Lower lobe of right lung (tissue), 2 donors: ENCODE results near the gene EMILIN3. TPM values are rescaled to one million over a fixed set of nuclear protein-coding genes. Genes with fewer than 3 reads are reported as not detected.

Experiments
- ATAC-seq, 2 donors: fragments of 200-7000 bp; cut with Tn5 transposase; one replicate each; pipeline ENCODE4 v1.9.1; 2020 to 2022; ENCODE audit warnings: mild to moderate bottlenecking in 2 of 2, moderate library complexity in 2 of 2
- DNase-seq: peaks from one replicate; pipeline ENCODE4 v3.0.0-alpha.2; 2020
- H3K27ac ChIP-seq: fragments of 200-600 bp; one replicate; pipeline ENCODE4 v1.8.0; 2022
- H3K27me3 ChIP-seq: fragments of 200-600 bp; one replicate; pipeline ENCODE4 v1.8.0; 2022; ENCODE audit warnings: low read depth
- H3K36me3 ChIP-seq: fragments of 200-600 bp; one replicate; pipeline ENCODE4 v1.8.0; 2022; ENCODE audit warnings: mild to moderate bottlenecking
- H3K4me1 ChIP-seq: fragments of 200-600 bp; one replicate; pipeline ENCODE4 v1.8.0; 2022
- H3K4me3 ChIP-seq: fragments of 200-600 bp; one replicate; pipeline ENCODE4 v1.8.0; 2022; ENCODE audit warnings: mild to moderate bottlenecking
- H3K9me3 ChIP-seq: fragments of 200-600 bp; one replicate; pipeline ENCODE4 v1.8.0; 2022
- intact Hi-C: fragments of 100-400 bp; cut with DNase I; formaldehyde crosslinking; loops from one replicate; pipeline ENCODE4 v1.11.0; 2022
- total RNA-seq: library from RNA; stranded (reverse); fragmentation: NEBNext Ultra II Directional; extraction: Animal tissue kit (Norgen Biotek cat#: 25700); gene quantifications from one replicate; pipeline ENCODE4 v1.2.1, GENCODE V29; 2021
- TF ChIP-seq, protein P1 (sequence below): fragments of 200-600 bp; IDR thresholded peaks from one replicate; pipeline ENCODE4 v1.8.0; 2022; ENCODE audit warnings: antibody characterized with exemption, mild to moderate bottlenecking
- donor health status: DM: no; HTN: yes; CAD: no; lungs with severe emphysema.

Gene EMILIN3
- total RNA-seq, 1 donor from 2014 or later, result 0.15 TPM

- Histone ChIP-seq H3K27me3 (no peaks in the 10 kb centered on the region), H3K9me3 (no peaks in the 10 kb centered on the region), H3K4me1 (peaks cover 22% of the 10 kb centered on the region), H3K4me3 (no peak overlapping the region), H3K27ac (no peak overlapping the region), H3K36me3 (peaks cover 1% of the 10 kb centered on the region)
- ATAC-seq (no peak), DNase-seq (no peak)
- TF ChIP-seq, protein P1, sequence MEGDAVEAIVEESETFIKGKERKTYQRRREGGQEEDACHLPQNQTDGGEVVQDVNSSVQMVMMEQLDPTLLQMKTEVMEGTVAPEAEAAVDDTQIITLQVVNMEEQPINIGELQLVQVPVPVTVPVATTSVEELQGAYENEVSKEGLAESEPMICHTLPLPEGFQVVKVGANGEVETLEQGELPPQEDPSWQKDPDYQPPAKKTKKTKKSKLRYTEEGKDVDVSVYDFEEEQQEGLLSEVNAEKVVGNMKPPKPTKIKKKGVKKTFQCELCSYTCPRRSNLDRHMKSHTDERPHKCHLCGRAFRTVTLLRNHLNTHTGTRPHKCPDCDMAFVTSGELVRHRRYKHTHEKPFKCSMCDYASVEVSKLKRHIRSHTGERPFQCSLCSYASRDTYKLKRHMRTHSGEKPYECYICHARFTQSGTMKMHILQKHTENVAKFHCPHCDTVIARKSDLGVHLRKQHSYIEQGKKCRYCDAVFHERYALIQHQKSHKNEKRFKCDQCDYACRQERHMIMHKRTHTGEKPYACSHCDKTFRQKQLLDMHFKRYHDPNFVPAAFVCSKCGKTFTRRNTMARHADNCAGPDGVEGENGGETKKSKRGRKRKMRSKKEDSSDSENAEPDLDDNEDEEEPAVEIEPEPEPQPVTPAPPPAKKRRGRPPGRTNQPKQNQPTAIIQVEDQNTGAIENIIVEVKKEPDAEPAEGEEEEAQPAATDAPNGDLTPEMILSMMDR, result no peak
- intact Hi-C loops, result no loop called here
Observed at GRCh38 chr20:41342474-41343464, 23.8 kb downstream of the EMILIN3 start.

DNA sequence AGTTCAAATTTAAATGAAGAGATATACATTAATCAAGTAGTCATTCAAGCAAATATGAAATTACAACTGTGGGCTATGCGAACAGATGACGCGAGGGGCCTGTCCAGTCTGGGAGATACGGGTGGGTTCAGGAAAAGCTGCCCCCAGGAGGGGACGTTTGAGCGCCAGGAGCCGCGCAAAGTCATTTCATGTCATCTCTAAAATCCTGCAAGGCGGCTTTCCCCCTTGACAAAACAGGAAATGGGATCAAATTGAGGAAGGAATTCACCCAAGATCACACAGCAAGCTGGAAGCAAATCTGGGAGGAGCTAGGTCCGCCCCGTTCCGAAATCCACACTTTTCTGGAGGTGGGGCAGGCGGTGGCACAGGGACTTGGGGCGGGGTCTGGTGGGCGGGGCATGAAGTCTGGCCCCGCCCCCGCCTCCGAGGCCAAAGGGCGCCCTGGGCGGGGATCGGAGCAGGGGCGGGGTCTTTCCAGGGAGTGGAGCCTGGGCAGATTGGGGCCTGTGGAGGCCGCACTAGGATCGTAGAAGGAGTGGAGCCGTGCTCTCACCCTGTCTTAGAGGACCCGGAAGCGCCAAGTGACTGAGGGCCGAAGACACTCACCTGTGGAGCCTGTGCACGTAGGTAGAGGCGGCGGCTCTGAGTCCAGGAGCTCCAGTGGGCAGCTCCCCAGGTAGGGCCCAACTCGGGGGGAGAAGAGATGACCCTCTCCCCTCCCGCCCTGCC is 26.1 kb downstream of the EMILIN3 start, which contains the start of gene LPIN3:
LPIN3 (plus strand) TSS at position 495 of the 729 bp plus-strand sequence. CDS start 4,983 bp downstream, outside the sequence.
- TF ChIP-seq, protein P1, result no peak

DNA sequence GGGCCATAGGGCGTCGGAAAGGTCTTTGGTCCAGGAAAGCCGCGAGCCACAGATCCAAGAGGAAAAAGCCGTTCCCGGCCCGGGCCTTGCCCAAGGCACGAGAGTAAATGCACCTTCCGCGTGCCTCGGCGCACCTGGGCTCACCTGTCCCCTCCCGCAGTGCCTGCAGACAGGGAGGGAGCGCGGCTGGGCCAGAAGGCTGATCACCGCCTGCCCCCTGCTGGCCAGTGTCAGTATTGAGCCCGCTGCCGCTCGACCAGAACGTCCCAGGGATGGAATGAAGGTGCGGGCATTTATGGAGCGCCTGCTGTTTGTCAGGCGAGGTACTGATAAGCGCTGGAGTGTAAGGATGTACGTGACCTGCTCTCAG is 26.7 kb downstream of the EMILIN3 start:
- peaks cover 22% of the 10 kb centered on the region for H3K4me1 ChIP-seq
- no peaks in the 10 kb centered on the region for H3K9me3 ChIP-seq
- no peaks in the 10 kb centered on the region for H3K27me3 ChIP-seq
- peak overlapping the region; percentile 59 for H3K4me3 ChIP-seq
- DNase-seq (peak; percentile 92), ATAC-seq (peak; percentile 92 to 95)
- H3K36me3 ChIP-seq, result no peaks in the 10 kb centered on the region
- TF ChIP-seq, protein P1, result peak; percentile 99
- peak overlapping the region; percentile 79 for H3K27ac ChIP-seq
- intact Hi-C loops, result loop anchor here (5.0 kb wide), 1 partner anchor 168 kb away; no protein-coding TSS in a partner anchor

More for the DNA sequence above, 26.1 kb downstream of the EMILIN3 start, which contains the start of gene LPIN3:
- no peaks in the 10 kb centered on the region for H3K27me3 ChIP-seq
- peak; percentile 90 for DNase-seq
- no peaks in the 10 kb centered on the region for H3K36me3 ChIP-seq
- peaks cover 22% of the 10 kb centered on the region for H3K4me1 ChIP-seq
- intact Hi-C loops, result no loop called here
- peak within 1 kb of the TSS; percentile 79 for H3K27ac ChIP-seq
- peak within 1 kb of the TSS; percentile 59 for H3K4me3 ChIP-seq
- no peaks in the 10 kb centered on the region for H3K9me3 ChIP-seq
- peak; percentile 96 to 97 for ATAC-seq

DNA sequence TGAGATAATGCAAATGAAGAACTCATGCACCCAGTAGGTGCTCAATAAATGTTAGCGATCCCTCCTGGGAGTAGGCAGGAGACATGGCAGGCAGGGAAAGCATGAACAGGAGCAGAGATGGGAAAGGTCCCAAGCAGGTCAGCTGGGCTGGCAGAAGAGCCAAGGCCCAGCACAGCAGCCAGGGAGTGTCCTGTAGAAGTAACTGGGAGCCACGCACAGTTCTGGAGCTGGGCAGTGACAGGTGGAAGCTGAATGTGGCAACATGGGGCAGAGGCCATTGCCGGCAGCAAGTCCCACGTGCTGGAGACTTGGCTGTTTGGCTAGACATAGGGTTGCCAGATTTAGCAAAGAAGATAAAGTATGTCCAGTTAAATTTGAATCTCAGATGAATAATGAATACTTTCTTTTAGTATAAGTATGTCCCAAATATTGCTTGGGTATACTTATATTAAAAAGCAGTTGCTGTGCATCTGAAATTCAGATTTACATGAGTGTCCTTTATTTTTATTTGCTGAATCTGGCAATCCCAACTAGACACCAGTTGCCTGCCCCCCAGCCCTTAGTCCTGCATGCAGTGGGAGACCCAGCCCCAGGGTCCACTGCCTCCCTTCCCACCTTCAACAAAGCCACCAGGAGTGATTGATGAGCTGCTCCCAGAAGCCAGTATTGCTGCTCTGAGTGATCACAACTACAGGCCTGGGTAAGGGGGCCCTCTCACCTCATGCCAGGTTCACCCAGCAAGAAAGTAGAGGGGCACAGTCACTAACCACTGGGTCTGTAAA is 29.7 kb downstream of the EMILIN3 start:
- DNase-seq, result no peak
- ATAC-seq, result no peak
- H3K4me1 ChIP-seq, result peaks cover 30% of the 10 kb centered on the region
- H3K4me3 ChIP-seq, result no peak overlapping the region
- intact Hi-C loops, result loop anchor here (5.0 kb wide), 1 partner anchor 165 kb away; no protein-coding TSS in a partner anchor
- no peak overlapping the region for H3K27ac ChIP-seq
- H3K27me3 ChIP-seq, result no peaks in the 10 kb centered on the region
- H3K36me3 ChIP-seq, result no peaks in the 10 kb centered on the region
- TF ChIP-seq, protein P1, result no peak
- H3K9me3 ChIP-seq, result no peaks in the 10 kb centered on the region

DNA sequence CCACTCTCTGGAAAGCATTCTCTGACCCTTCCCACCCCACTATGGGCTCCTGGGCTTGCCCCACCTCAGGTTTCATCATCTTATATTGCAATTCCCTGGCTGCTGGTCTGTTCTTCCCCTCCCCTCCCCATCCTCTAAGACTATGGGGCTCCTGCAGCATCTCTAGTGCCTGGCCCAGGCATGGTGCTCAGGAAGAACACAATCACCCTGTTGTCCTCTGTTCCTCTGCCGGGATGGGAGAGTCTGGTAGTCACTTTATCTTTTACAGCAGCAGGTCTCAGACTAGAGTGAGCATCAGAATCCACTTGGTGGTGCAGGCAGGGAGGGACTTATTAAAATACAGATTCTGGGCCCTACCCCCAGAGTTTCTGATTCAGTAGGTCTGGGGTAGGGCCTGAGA is 31.0 kb downstream of the EMILIN3 start:
- intact Hi-C loops, result loop anchor here (5.0 kb wide), 1 partner anchor 163 kb away; no protein-coding TSS in a partner anchor

More for the DNA sequence above, 31.0 kb downstream of the EMILIN3 start:
- Histone ChIP-seq H3K27me3 (no peaks in the 10 kb centered on the region), H3K4me1 (peaks cover 20% of the 10 kb centered on the region), H3K9me3 (no peaks in the 10 kb centered on the region), H3K27ac (no peak overlapping the region), H3K4me3 (no peak overlapping the region), H3K36me3 (no peaks in the 10 kb centered on the region)
- DNase-seq (no peak), ATAC-seq (no peak)
- TF ChIP-seq, protein P1, result no peak
